Effector CD8-positive, alpha-beta T cell (primary cell): ENCODE measurements around the gene YWHAH.
"Not testable (repeated sequence)": the region's sequence is repeated elsewhere in the genome, so short reads cannot be mapped to it uniquely, and the experiment has no call there.

Experiments used
- DNase-seq: peaks from one replicate; lab custom pipeline; 2025; lab: John Stamatoyannopoulos, UW

Gene YWHAH

GRCh38 chr22:31981976-31982375 lies 37.6 kb downstream of the YWHAH start:
- DNase-seq: not testable (repeated sequence)

- no peak for DNase-seq
Measured at GRCh38 chr22:31983911-31984656, 39.7 kb downstream of the YWHAH start.

- DNase-seq: no peak
Measured at GRCh38 chr22:31987218-31987617, 42.9 kb downstream of the YWHAH start.

- no peak for DNase-seq
Measured at GRCh38 chr22:31991102-31991839, 46.9 kb downstream of the YWHAH start.

GRCh38 chr22:31995046-31995445 lies 50.7 kb downstream of the YWHAH start:
- no peak for DNase-seq

GRCh38 chr22:31995807-31996206 lies 51.5 kb downstream of the YWHAH start:
- no peak for DNase-seq

- DNase-seq: no peak
Measured at GRCh38 chr22:31998784-31999385, 54.5 kb downstream of the YWHAH start.

- DNase-seq: no peak
Measured at GRCh38 chr22:32000181-32000580, 55.8 kb downstream of the YWHAH start.

GRCh38 chr22:32005453-32005852 lies 61.1 kb downstream of the YWHAH start:
- DNase-seq: no peak
